ENCODE data around the gene OBSL1. TPM values are rescaled to one million over a fixed set of nuclear protein-coding genes. Genes with fewer than 3 reads are reported as not detected.

The OBSL1 gene
- total and polyA plus RNA-seq, 10 of the 15 experiments (the other 5 are each of a cell fraction or from before 2014, with no cell fraction given), result 0.14 to 0.77 TPM; not detected in 8

- no peak for FAIRE-seq
- CTCF ChIA-PET, result interaction anchor here (0.7 to 1.1 kb wide), 3 partner anchors 10 to 31 kb away, joined by 3 to 7 read pairs (median 6); no protein-coding TSS in a partner anchor
Observed at GRCh38 chr2:219591091-219591490, 19.8 kb upstream of the OBSL1 start.

More at GRCh38 chr2:219591091-219591490, 19.8 kb upstream of the OBSL1 start:
- POLR2A ChIA-PET, result no interaction called here
- no peak overlapping the region for H3K27ac ChIP-seq (ENCODE audit: control insufficient read depth, insufficient read depth)
- no peaks in the 10 kb centered on the region for H3K4me1 ChIP-seq (ENCODE audit: control insufficient read depth, insufficient read depth, low read length)
- H3K9me3 ChIP-seq (replicated peaks; ENCODE audit: control insufficient read depth, insufficient read depth, low read length), result no peaks in the 10 kb centered on the region
- intact Hi-C loops (cut with micrococcal nuclease; ENCODE audit: unreplicated experiment), result no loop called here
- in situ Hi-C loops (cut with MboI), result no loop called here
- H4K20me1 ChIP-seq (ENCODE audit: control insufficient read depth, insufficient read depth), result no peaks in the 10 kb centered on the region
- no peak for TF ChIP-seq SKIL (IDR thresholded peaks at IDR 0.05; ENCODE audit: low read depth, poor library complexity, severe bottlenecking)
- no peak for TF ChIP-seq RAD21 (IDR thresholded peaks at IDR 0.05; ENCODE audit: insufficient read depth, low read depth, low read length)
- TF ChIP-seq CBX3 (IDR thresholded peaks at IDR 0.05; ENCODE audit: borderline replicate concordance, low read depth), result no peak
- TF ChIP-seq ZBTB33 (IDR thresholded peaks at IDR 0.05), result no peak
- no peak for TF ChIP-seq BACH1 (IDR thresholded peaks at IDR 0.05; ENCODE audit: borderline replicate concordance)
- no peak for TF ChIP-seq BHLHE40 (IDR thresholded peaks at IDR 0.05; ENCODE audit: borderline replicate concordance in 1 of 2, low read depth in 2 of 2, low read length in 1 of 2)
- no peak for TF ChIP-seq DPF2 (IDR thresholded peaks at IDR 0.05)
- no peak for TF ChIP-seq GABPA (IDR thresholded peaks at IDR 0.05; ENCODE audit: low read depth)
- TF ChIP-seq LARP7 (IDR thresholded peaks at IDR 0.05), result no peak
- TF ChIP-seq EP300 (IDR thresholded peaks at IDR 0.05; ENCODE audit: borderline replicate concordance in 1 of 2, control insufficient read depth in 1 of 2, low read depth in 2 of 2, low read length in 2 of 2), result no peak
- TF ChIP-seq ZBED1 (IDR thresholded peaks at IDR 0.05; ENCODE audit: borderline replicate concordance), result no peak
- SMC1A ChIA-PET (ENCODE audit: uncharacterized antibody, unreplicated experiment), result interaction anchor here (0.6 kb wide), 1 partner anchor 109 kb away, joined by 3 read pairs; no protein-coding TSS in a partner anchor
- RAD21 ChIA-PET (ENCODE audit: unreplicated experiment), result no interaction called here
- no TSS peak for BruUV-seq (replicated peaks)
- H3K4me2 ChIP-seq (ENCODE audit: control insufficient read depth, insufficient read depth), result no peak overlapping the region
- no peak for ATAC-seq
- no peaks in the 10 kb centered on the region for H3K79me2 ChIP-seq (ENCODE audit: control insufficient read depth, insufficient read depth, low read length)
- H3K27me3 ChIP-seq (replicated peaks in 1 of 2; ENCODE audit: control insufficient read depth in 2 of 2, insufficient read depth in 2 of 2, low read length in 1 of 2), result no peaks in the 10 kb centered on the region; a peak in 1 of 4 replicates
- H3K9ac ChIP-seq (ENCODE audit: control insufficient read depth, insufficient read depth, low read length), result no peak overlapping the region
- H2AFZ ChIP-seq (ENCODE audit: control insufficient read depth, low read depth, low read length), result no peak overlapping the region
- 29% methylated on average over 2 of the region's 4 CpGs for WGBS (ENCODE audit: insufficient coverage, insufficient replicate concordance, low lambda C conversion rate, missing lambda C conversion rate)
- H3K4me3 ChIP-seq, result no peak overlapping the region
- no peaks in the 10 kb centered on the region for H3K36me3 ChIP-seq (ENCODE audit: control insufficient read depth in 2 of 2, insufficient read depth in 2 of 2, low read length in 1 of 2)
- DNase-seq (ENCODE audit: low read depth, low spot score), result no peak
